Mesendoderm (in vitro differentiated cells): Measurements from ENCODE around the gene UQCR11.

Experiments
- DNase-seq: peaks from one replicate; pipeline ENCODE4 v3.0.0; 2013
- H2AK5ac ChIP-seq: 2 replicates; pipeline ENCODE4 v1.6.1; 2013; ENCODE audit warnings: low read length, inconsistent platforms
- H2BK120ac ChIP-seq: 2 replicates; pipeline ENCODE4 v1.6.1; 2013; ENCODE audit warnings: low read depth, mild to moderate bottlenecking, low read length, moderate library complexity, mixed read lengths
- H2BK15ac ChIP-seq: replicated peaks from 2 replicates; pipeline ENCODE4 v1.6.1; 2013; ENCODE audit warnings: low read depth, mild to moderate bottlenecking, moderate library complexity
- H2BK5ac ChIP-seq: 2 replicates; pipeline ENCODE4 v1.6.1; 2013; ENCODE audit warnings: low read length, inconsistent platforms
- H3K18ac ChIP-seq: 2 replicates; pipeline ENCODE4 v1.6.1; 2013; ENCODE audit warnings: mild to moderate bottlenecking, low read length, mixed read lengths
- H3K23ac ChIP-seq: one replicate; pipeline ENCODE4 v1.6.1; 2013; ENCODE audit warnings: low read length
- H3K27ac ChIP-seq: 2 replicates; pipeline ENCODE4 v1.5.1; 2013; ENCODE audit warnings: low read depth, mild to moderate bottlenecking, inconsistent platforms, low read length, moderate library complexity
- H3K27me3 ChIP-seq: 2 replicates; pipeline ENCODE4 v1.6.1; 2013; ENCODE audit warnings: low read length, control low read depth, mild to moderate bottlenecking, inconsistent platforms; ENCODE audit not compliant: insufficient read depth, poor library complexity
- H3K36me3 ChIP-seq: 2 replicates; pipeline ENCODE4 v1.6.1; 2013; ENCODE audit warnings: low read length, inconsistent platforms; ENCODE audit not compliant: control insufficient read depth, insufficient read depth
- H3K4ac ChIP-seq: one replicate; pipeline ENCODE4 v1.6.1; 2013; ENCODE audit warnings: low read depth, mild to moderate bottlenecking, low read length, moderate library complexity
- H3K4me1 ChIP-seq: 2 replicates; pipeline ENCODE4 v1.6.1; 2013; ENCODE audit warnings: low read depth, low read length, inconsistent platforms; ENCODE audit not compliant: control insufficient read depth
- H3K4me2 ChIP-seq: 2 replicates; pipeline ENCODE4 v1.6.1; 2013; ENCODE audit warnings: low read length
- H3K4me3 ChIP-seq: 2 replicates; pipeline ENCODE4 v1.5.1; 2013; ENCODE audit warnings: mild to moderate bottlenecking, low read length
- H3K56ac ChIP-seq: one replicate; pipeline ENCODE4 v1.6.1; 2013; ENCODE audit warnings: low read length
- H3K79me1 ChIP-seq: 2 replicates; pipeline ENCODE4 v1.6.1; 2013; ENCODE audit warnings: low read length, inconsistent platforms
- H3K79me2 ChIP-seq: 2 replicates; pipeline ENCODE4 v1.6.1; 2013; ENCODE audit warnings: mild to moderate bottlenecking, low read length; ENCODE audit not compliant: control insufficient read depth, insufficient read depth
- H3K9ac ChIP-seq: 2 replicates; pipeline ENCODE4 v1.6.1; 2013; ENCODE audit warnings: low read length, inconsistent platforms
- H4K5ac ChIP-seq: one replicate; pipeline ENCODE4 v1.6.1; 2013; ENCODE audit warnings: low read length
- H4K8ac ChIP-seq: one replicate; pipeline ENCODE4 v1.6.1; 2013; ENCODE audit warnings: low read depth, mild to moderate bottlenecking, control low read depth, low read length, moderate library complexity
- WGBS: extraction: QIAGEN DNeasy Blood & Tissue Kit; methylation state at CpG from one replicate; pipeline ENCODE4 v1.1.7; 2013; ENCODE audit warnings: low lambda C conversion rate, missing lambda C conversion rate; ENCODE audit not compliant: insufficient coverage; ENCODE audit errors: extremely low coverage; 5-methylcytosine and 5-hydroxymethylcytosine counted together

Gene UQCR11

DNA sequence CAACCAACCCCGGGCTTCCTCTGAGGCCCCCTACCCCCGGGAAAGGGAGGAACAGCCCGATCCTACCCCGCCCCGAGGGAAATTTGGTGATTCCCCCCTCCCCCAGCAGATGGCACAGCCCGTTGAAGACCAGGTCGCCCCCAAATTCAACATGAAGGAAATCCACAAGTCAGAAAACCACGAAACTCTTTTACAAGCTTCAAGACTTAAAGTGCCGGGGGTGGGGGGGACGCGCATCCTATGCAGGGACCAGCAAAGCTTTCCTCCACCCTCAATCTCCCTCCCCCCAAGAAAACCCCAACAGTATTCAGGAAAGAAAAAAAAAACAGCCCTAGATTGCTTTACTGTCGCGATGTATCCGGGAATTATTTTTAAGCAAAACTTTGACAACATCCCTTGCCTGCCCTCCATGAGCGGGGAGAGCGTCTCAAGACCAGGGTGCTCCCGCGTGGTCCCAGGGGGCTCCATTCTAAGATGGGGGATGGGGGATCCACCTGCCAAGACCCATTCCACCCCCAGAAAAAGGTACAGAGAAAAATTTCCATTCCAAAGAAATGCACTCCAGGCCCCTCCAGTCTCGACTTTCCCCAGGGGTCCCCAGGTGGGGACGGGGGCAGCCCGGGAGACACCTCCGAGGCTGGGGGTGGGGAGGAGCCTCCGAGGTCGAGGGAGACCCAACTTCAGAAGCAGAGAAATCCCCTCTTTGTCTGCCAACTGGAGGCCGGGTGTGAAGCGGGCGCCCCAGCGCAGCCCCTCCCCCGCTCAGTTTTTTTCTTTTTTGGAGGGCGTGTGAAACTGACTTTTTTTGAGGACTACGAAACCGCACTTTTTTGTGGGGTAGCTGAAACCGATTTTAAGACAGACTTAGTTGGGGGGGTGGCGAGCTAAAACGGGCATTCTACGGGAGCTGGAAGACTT, 45.6 kb upstream of the UQCR11 start:
- no peak overlapping the region for H4K5ac ChIP-seq
- H3K27ac ChIP-seq = peak overlapping the region; percentile 72
- peak overlapping the region; percentile 96 for H3K18ac ChIP-seq
- peak overlapping the region; percentile 100 for H3K4ac ChIP-seq
- peak overlapping the region; percentile 86 for H2BK120ac ChIP-seq
- H2BK15ac ChIP-seq = no peak overlapping the region
- H3K27me3 ChIP-seq = no peaks in the 10 kb centered on the region
- H3K9ac ChIP-seq = peak overlapping the region; percentile 93
- H3K79me1 ChIP-seq = peaks cover 13% of the 10 kb centered on the region
- peak overlapping the region; percentile 66 for H3K23ac ChIP-seq
- peaks cover 18% of the 10 kb centered on the region for H3K36me3 ChIP-seq
- peak overlapping the region; percentile 94 for H3K56ac ChIP-seq
- H2AK5ac ChIP-seq = peak overlapping the region; percentile 18
- H3K4me1 ChIP-seq = peaks cover 2% of the 10 kb centered on the region
- DNase-seq = peak; percentile 72
- H3K79me2 ChIP-seq = peaks cover 41% of the 10 kb centered on the region
- peak overlapping the region; percentile 87 for H3K4me3 ChIP-seq
- peak overlapping the region; percentile 83 for H3K4me2 ChIP-seq
- WGBS = no CpG with 5 or more reads among the region's 36 CpGs
- no peak overlapping the region for H4K8ac ChIP-seq
- H2BK5ac ChIP-seq = no peak overlapping the region

DNA sequence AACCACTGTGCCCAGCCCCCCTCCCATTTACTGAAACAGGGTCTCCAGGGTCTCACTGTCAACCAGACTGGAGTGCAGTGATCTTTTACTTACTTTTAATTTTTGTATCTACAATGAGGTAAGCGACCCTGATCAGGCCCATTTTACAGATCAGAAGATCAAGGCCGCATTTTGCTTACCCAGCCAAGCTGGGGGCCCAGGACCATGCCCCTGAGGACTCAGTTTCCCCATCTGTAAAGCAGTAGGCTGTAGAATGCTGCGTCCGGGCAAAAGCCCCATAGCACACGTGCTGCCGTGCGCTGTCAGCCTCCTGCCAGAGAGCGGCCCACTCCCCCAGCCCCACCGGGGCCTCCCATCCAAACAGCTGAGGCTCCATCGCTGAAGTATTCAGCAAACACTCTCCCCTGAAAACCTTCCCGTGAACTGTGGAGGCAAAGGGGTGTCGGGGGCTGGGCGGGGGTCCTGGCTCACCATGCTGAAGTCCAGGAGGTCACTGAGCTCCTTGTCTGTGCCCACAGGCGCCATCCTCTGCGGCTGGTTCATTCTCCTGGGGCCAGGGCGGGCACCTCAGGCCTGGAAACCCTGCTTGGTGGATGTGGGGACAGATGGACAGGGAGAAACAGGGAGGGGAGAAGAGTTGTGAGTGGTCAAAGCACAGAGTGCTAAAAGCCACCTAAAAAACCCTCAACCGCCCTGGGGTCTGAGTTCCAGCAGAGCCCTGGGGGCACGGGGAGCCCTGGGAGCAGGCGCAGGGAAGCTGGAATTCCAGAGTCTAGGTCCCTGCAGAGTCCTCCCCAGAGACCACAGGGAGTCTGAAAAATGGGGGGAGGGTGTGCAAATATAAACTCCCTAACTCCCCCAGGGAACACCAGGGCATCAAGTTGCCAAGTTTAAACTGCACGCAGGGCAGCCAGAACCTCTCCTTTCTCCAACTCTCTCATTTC, 44.7 kb upstream of the UQCR11 start:
- Histone ChIP-seq H2BK120ac (no peak overlapping the region), H3K79me1 (peaks cover 13% of the 10 kb centered on the region), H3K27me3 (no peaks in the 10 kb centered on the region), H2BK15ac (no peak overlapping the region), H3K9ac (peak overlapping the region; percentile 93), H3K4me2 (peak overlapping the region; percentile 38), H4K8ac (no peak overlapping the region), H2AK5ac (no peak overlapping the region), H3K79me2 (peaks cover 41% of the 10 kb centered on the region), H3K56ac (peak overlapping the region; percentile 94), H3K4ac (no peak overlapping the region), H3K4me3 (no peak overlapping the region), H3K18ac (peak overlapping the region; percentile 96), H3K4me1 (peaks cover 2% of the 10 kb centered on the region), H3K27ac (peak overlapping the region; percentile 36), H2BK5ac (no peak overlapping the region), H3K23ac (no peak overlapping the region), H4K5ac (no peak overlapping the region), H3K36me3 (peaks cover 18% of the 10 kb centered on the region)
- no peak for DNase-seq
- no CpG with 5 or more reads among the region's 20 CpGs for WGBS

DNA sequence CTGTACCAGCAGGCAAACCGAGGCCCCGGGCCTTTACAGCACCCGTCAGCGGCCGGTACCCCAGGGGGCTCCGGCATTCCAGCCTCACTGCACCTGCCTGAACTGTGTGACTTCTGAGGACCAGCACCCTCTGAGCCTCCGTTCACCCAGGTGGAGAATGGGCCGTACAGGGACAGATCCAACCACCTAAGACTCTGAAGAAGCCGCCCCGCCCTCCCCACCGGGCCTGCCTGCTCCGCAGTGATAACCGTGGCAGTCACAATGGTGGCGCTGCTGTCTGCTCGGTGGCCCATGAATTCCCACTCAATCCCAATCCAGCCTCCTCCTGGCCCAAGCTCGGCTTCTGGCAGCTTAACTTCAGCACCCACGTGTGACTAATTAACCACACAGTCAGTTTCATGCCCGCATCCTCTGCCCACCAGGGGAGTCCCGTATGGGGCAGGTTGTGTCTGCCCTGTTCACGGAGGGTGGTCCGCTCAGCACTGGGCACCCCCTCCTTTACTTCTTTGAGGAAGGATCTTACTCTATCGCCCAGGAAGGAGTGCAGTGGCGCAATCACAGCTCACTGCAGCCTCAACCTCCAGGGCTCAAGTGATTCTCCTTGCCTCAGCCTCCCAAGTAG, 43.8 kb upstream of the UQCR11 start:
- peaks cover 13% of the 10 kb centered on the region for H3K79me1 ChIP-seq
- H3K27ac ChIP-seq = no peak overlapping the region
- no CpG with 5 or more reads among the region's 23 CpGs for WGBS
- DNase-seq = no peak
- no peak overlapping the region for H4K8ac ChIP-seq
- no peak overlapping the region for H3K4me3 ChIP-seq
- peaks cover 41% of the 10 kb centered on the region for H3K79me2 ChIP-seq
- H3K4me1 ChIP-seq = peaks cover 2% of the 10 kb centered on the region
- no peak overlapping the region for H3K23ac ChIP-seq
- H4K5ac ChIP-seq = no peak overlapping the region
- no peak overlapping the region for H3K4me2 ChIP-seq
- no peak overlapping the region for H2AK5ac ChIP-seq
- H3K4ac ChIP-seq = no peak overlapping the region
- H3K27me3 ChIP-seq = no peaks in the 10 kb centered on the region
- no peak overlapping the region for H2BK5ac ChIP-seq
- H3K9ac ChIP-seq = no peak overlapping the region
- no peak overlapping the region for H3K56ac ChIP-seq
- no peak overlapping the region for H3K18ac ChIP-seq
- H3K36me3 ChIP-seq = peaks cover 18% of the 10 kb centered on the region
- no peak overlapping the region for H2BK15ac ChIP-seq
- no peak overlapping the region for H2BK120ac ChIP-seq

DNA sequence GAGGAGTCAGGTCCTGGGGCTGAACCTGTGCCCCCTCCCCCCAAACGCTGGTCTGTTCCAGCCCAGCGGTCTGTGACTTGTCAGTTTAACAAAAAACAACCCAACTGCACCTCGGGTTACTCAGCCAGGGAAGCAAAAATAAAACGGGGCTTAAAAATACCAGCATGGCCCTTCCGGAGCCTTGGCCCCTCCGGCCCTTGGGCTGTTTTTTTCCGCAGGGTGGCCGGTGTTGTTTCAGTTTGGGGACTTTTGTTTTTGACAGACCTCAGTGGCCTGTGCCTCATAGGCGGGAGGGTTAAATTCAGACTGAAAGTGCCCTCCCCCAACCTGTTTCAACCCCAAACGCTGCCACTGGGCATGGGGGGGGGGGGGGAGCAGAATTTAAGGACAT, 43.2 kb upstream of the UQCR11 start:
- Histone ChIP-seq H3K27me3 (no peaks in the 10 kb centered on the region), H3K23ac (no peak overlapping the region), H2BK15ac (no peak overlapping the region), H3K4ac (no peak overlapping the region), H3K79me1 (peaks cover 13% of the 10 kb centered on the region), H3K18ac (no peak overlapping the region), H3K56ac (no peak overlapping the region), H4K8ac (no peak overlapping the region), H3K27ac (no peak overlapping the region), H3K4me2 (no peak overlapping the region), H3K4me3 (no peak overlapping the region), H3K79me2 (peaks cover 41% of the 10 kb centered on the region), H2BK5ac (no peak overlapping the region), H2AK5ac (no peak overlapping the region), H3K9ac (no peak overlapping the region), H4K5ac (no peak overlapping the region), H3K4me1 (peaks cover 2% of the 10 kb centered on the region), H2BK120ac (no peak overlapping the region), H3K36me3 (peaks cover 18% of the 10 kb centered on the region)
- WGBS = no CpG with 5 or more reads among the region's 10 CpGs
- DNase-seq = no peak

DNA sequence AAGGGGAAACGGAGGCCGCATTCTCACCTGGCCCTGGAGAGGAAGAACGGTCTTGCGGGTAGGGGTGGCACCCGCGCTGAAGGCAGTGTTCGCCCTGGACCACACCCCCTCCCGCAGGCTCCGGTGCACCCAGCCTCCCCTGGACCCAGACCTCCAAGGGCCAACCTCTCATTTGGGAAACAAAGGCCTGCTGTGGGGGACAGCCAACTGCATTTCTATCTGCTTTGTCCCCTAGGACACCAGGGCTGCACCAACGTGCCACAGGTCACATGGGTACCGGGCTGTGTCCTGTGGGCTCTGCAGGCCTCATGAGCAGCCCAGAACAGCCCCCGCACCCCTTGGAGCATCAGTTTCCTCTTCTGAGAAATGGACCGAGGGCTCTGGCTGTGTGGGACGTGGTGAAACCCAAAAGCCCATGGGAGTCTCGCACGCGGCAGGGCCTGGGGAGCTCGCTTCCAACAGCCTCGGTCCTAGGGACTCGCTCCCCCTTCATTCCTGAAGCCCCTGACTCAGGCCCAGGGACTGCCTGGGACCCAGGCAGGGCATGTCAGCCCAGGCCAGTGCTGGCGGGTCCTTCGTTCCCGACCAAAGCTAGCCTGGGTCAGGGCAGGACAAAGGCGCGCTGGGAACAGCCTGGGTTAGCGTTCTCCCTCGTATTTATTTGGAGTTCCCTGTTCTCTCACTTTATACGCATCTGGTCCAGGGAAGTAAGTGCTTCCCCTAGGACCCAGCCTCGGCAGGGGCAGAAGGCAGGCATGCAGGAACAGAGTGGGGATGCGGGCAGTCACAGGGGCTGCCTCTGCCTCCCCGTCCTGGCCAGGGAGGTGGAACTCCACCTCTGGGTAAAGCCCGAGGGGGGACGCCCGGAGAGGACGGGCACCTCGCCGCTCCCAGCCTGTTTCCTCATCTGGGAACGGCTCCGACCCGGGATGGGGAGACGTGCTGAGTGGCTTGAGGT, 42.5 kb upstream of the UQCR11 start:
- DNase-seq = no peak
- Histone ChIP-seq H3K9ac (no peak overlapping the region), H2BK5ac (no peak overlapping the region), H4K8ac (no peak overlapping the region), H3K79me2 (peaks cover 41% of the 10 kb centered on the region), H3K4ac (no peak overlapping the region), H3K79me1 (peaks cover 13% of the 10 kb centered on the region), H3K36me3 (peaks cover 19% of the 10 kb centered on the region), H3K23ac (no peak overlapping the region), H3K4me1 (peaks cover 2% of the 10 kb centered on the region), H3K27ac (no peak overlapping the region), H2AK5ac (no peak overlapping the region), H3K56ac (no peak overlapping the region), H4K5ac (no peak overlapping the region), H3K4me2 (no peak overlapping the region), H2BK15ac (no peak overlapping the region), H3K27me3 (no peaks in the 10 kb centered on the region), H3K4me3 (no peak overlapping the region), H3K18ac (no peak overlapping the region), H2BK120ac (no peak overlapping the region)
- no CpG with 5 or more reads among the region's 41 CpGs for WGBS
